Measurements from ENCODE around the gene UPP2. TPM values are rescaled to one million over a fixed set of nuclear protein-coding genes. Genes with fewer than 3 reads are reported as not detected.

The UPP2 gene
- total and polyA plus RNA-seq, 2 of the 8 experiments (the other 6 are each of a cell fraction or from before 2014, with no cell fraction given), result not detected

- Histone ChIP-seq H2BK120ac (replicated peaks; ENCODE audit: low read depth, low read length) (no peak overlapping the region), H3K27me3 (replicated peaks in 1 of 4; ENCODE audit: control insufficient read depth in 3 of 4, extremely low read depth in 1 of 4, insufficient read depth in 3 of 4, low read length in 3 of 4) (no peaks in the 10 kb centered on the region), H3K9ac (replicated peaks in 1 of 4; ENCODE audit: extremely low read depth in 1 of 4, low read depth in 3 of 4, low read length in 3 of 4) (no peak overlapping the region), H3K9me3 (ENCODE audit: insufficient read depth in 2 of 2, low read depth in 1 of 2, low read length in 1 of 2) (no peaks in the 10 kb centered on the region), H2AK5ac (ENCODE audit: low read depth, low read length) (no peak overlapping the region), H3K14ac (ENCODE audit: insufficient read length) (no peak overlapping the region), H3K4me3 (ENCODE audit: extremely low read depth in 1 of 4, insufficient read depth in 2 of 4, low read depth in 3 of 4, low read length in 4 of 4) (no peak overlapping the region), H2BK12ac (ENCODE audit: low read depth, low read length) (no peak overlapping the region), H3K23ac (ENCODE audit: insufficient read length) (no peak overlapping the region), H3K79me2 (ENCODE audit: control insufficient read depth in 1 of 2, insufficient read depth in 2 of 2, low read length in 2 of 2) (no peaks in the 10 kb centered on the region), H3K27ac (ENCODE audit: low read depth, low read length) (no peak overlapping the region), H3K4me1 (replicated peaks in 1 of 4; ENCODE audit: control insufficient read depth in 3 of 4, insufficient read depth in 4 of 4, low read length in 3 of 4) (no peaks in the 10 kb centered on the region), H4K20me1 (replicated peaks in 1 of 2; ENCODE audit: control insufficient read depth in 1 of 2, insufficient read depth in 2 of 2, low read length in 2 of 2) (no peaks in the 10 kb centered on the region), H3K36me3 (ENCODE audit: control insufficient read depth in 2 of 4, insufficient read depth in 4 of 4, low read length in 3 of 4) (no peaks in the 10 kb centered on the region), H2AFZ (ENCODE audit: low read length) (no peak overlapping the region), H3K4me2 (ENCODE audit: insufficient read depth in 1 of 2, low read depth in 2 of 2, low read length in 2 of 2) (no peak overlapping the region), H2BK15ac (ENCODE audit: low read length) (no peak overlapping the region), H3K4ac (replicated peaks; ENCODE audit: insufficient read length, low read depth, low read length) (no peak overlapping the region), H4K8ac (ENCODE audit: extremely low read depth, insufficient read depth, low read length) (no peak overlapping the region), H3K18ac (ENCODE audit: extremely low read depth, low read length) (no peak overlapping the region), H4K91ac (replicated peaks; ENCODE audit: insufficient read length, low read length) (no peak overlapping the region), H3K23me2 (ENCODE audit: low read depth, low read length) (no peaks in the 10 kb centered on the region), H3K79me1 (ENCODE audit: low read depth, low read length) (no peaks in the 10 kb centered on the region), H2BK20ac (ENCODE audit: low read length) (no peak overlapping the region), H2BK5ac (ENCODE audit: low read depth, low read length) (no peak overlapping the region), H3K56ac (replicated peaks; ENCODE audit: insufficient read length, low read depth, low read length) (no peak overlapping the region), H4K5ac (ENCODE audit: insufficient read length, low read depth, low read length) (no peak overlapping the region)
- no peak for TF ChIP-seq TEAD4 (IDR thresholded peaks at IDR 0.05; ENCODE audit: low read depth, low read length)
- no peak for TF ChIP-seq ZNF274 (IDR thresholded peaks at IDR 0.05; ENCODE audit: borderline replicate concordance, extremely low read depth, low read length)
- ChIA-PET POLR2A (ENCODE audit: partially characterized antibody) (no interaction called here), CTCF (ENCODE audit: partially characterized antibody) (no interaction called here)
- FAIRE-seq (no peak), DNase-seq (ENCODE audit: low read depth in 1 of 2, low spot score in 2 of 2) (no peak)
These were observed 52.9 kb downstream of the UPP2 start for GRCh38 chr2:158154596-158154995.
